GM23338 (cell line): ENCODE results near the gene EXOC4. TPM values are rescaled to one million over a fixed set of nuclear protein-coding genes. Genes with fewer than 3 reads are reported as not detected.
A peak's percentile ranks its signal among the peaks of the same experiment; 100 is the strongest.

ENCODE experiments used
- ATAC-seq: fragments of 200-7000 bp; cut with Tn5 transposase; 3 replicates; pipeline ENCODE4 v1.9.1; 2020
- DNase-seq: peaks from one replicate; pipeline ENCODE4 v3.0.0-alpha.2; 2015; ENCODE audit warnings: low spot score
- H2AFZ ChIP-seq: fragments of 200-600 bp; sonication (generic); 2 replicates; pipeline ENCODE4 v1.8.0; 2016; ENCODE audit warnings: antibody characterized with exemption, mild to moderate bottlenecking, moderate library complexity
- H3F3A ChIP-seq: fragments of 200-600 bp; sonication (generic); replicated peaks from 2 replicates; pipeline ENCODE4 v1.8.0; 2017; ENCODE audit warnings: antibody characterized with exemption, mixed run types, low read depth
- H3K27ac ChIP-seq: fragments of 200-600 bp; sonication (generic); 2 replicates; pipeline ENCODE4 v1.6.1; 2016; ENCODE audit warnings: low read depth
- H3K27me3 ChIP-seq: fragments of 200-600 bp; sonication (generic); 2 replicates; pipeline ENCODE4 v1.8.0; 2016; ENCODE audit warnings: mild to moderate bottlenecking, mixed run types, moderate library complexity; ENCODE audit not compliant: insufficient read depth
- H3K36me3 ChIP-seq: fragments of 200-600 bp; sonication (generic); 2 replicates; pipeline ENCODE4 v1.8.0; 2016; ENCODE audit warnings: mild to moderate bottlenecking; ENCODE audit not compliant: insufficient read depth
- H3K4me1 ChIP-seq: fragments of 200-600 bp; sonication (generic); 2 replicates; pipeline ENCODE4 v1.8.0; 2016; ENCODE audit warnings: mild to moderate bottlenecking, moderate library complexity; ENCODE audit not compliant: insufficient read depth
- H3K4me2 ChIP-seq: fragments of 200-600 bp; sonication (generic); 2 replicates; pipeline ENCODE4 v1.7.1; 2017; ENCODE audit warnings: mixed run types
- H3K4me3 ChIP-seq: fragments of 200-600 bp; sonication (generic); 2 replicates; pipeline ENCODE4 v1.6.1; 2016; ENCODE audit warnings: mixed run types
- H3K79me2 ChIP-seq: fragments of 200-600 bp; sonication (generic); replicated peaks from 2 replicates; pipeline ENCODE4 v1.8.0; 2017; ENCODE audit warnings: mild to moderate bottlenecking; ENCODE audit not compliant: insufficient read depth
- H3K9me2 ChIP-seq: fragments of 200-600 bp; sonication (generic); 2 replicates; pipeline ENCODE4 v1.8.0; 2017; ENCODE audit not compliant: insufficient read depth
- H4K20me1 ChIP-seq: fragments of 200-600 bp; sonication (generic); replicated peaks from 2 replicates; pipeline ENCODE4 v1.8.0; 2017; ENCODE audit warnings: mild to moderate bottlenecking; ENCODE audit not compliant: insufficient read depth
- H3K27ac Mint-ChIP-seq: 2 replicates; pipeline ENCODE4 v1.8.0; 2020; ENCODE audit warnings: inconsistent platforms, mild to moderate bottlenecking, moderate library complexity, mixed read lengths
- H3K27me3 Mint-ChIP-seq: 3 replicates; pipeline ENCODE4 v1.8.0; 2022; ENCODE audit warnings: low read depth, mild to moderate bottlenecking, moderate library complexity, mixed read lengths, inconsistent platforms; ENCODE audit not compliant: insufficient read depth, poor library complexity
- H3K36me3 Mint-ChIP-seq: 3 replicates; pipeline ENCODE4 v1.8.0; 2021; ENCODE audit warnings: low read depth, mild to moderate bottlenecking, inconsistent platforms, moderate library complexity, mixed read lengths
- H3K4me1 Mint-ChIP-seq: 3 replicates; pipeline ENCODE4 v1.8.0; 2020; ENCODE audit warnings: mild to moderate bottlenecking, inconsistent platforms, mixed read lengths
- H3K4me3 Mint-ChIP-seq: 3 replicates; pipeline ENCODE4 v1.8.0; 2021; ENCODE audit warnings: moderate library complexity, mild to moderate bottlenecking, inconsistent platforms, mixed read lengths
- H3K9me3 Mint-ChIP-seq: 3 replicates; pipeline ENCODE4 v1.8.0; 2020; ENCODE audit warnings: moderate library complexity, mild to moderate bottlenecking, inconsistent platforms, mixed read lengths
- CREB1 ChIP-seq: fragments of 250-450 bp; sonication (Bioruptor Pico); IDR thresholded peaks from 2 replicates; pipeline ENCODE4 v1.5.0; 2020; ENCODE audit warnings: low read depth, mild to moderate bottlenecking, moderate library complexity
- CTCF ChIP-seq, 2 experiments: fragments of 200-600 bp in 1 of 2; sonication (generic) in 1 of 2; conservative IDR thresholded peaks; 2 replicates each; pipeline versions ENCODE4 v1.5.1 to v1.6.1; 2016 to 2017; ENCODE audit warnings: antibody characterized with exemption in 2 of 2, low read depth in 2 of 2, mild to moderate bottlenecking in 2 of 2, moderate library complexity in 1 of 2
- ETS1 ChIP-seq: IDR thresholded peaks from 2 replicates; pipeline ENCODE4 v1.6.1; 2016; ENCODE audit warnings: antibody characterized with exemption
- EZH2 ChIP-seq: fragments of 200-600 bp; sonication (generic); IDR thresholded peaks from one replicate; pipeline ENCODE4 v1.8.0; 2017; ENCODE audit warnings: antibody characterized with exemption, mild to moderate bottlenecking, low read depth; ENCODE audit not compliant: unreplicated experiment
- NANOG ChIP-seq: IDR thresholded peaks from 2 replicates; pipeline ENCODE4 v1.6.1; 2016; ENCODE audit warnings: antibody characterized with exemption, borderline replicate concordance
- POLR2AphosphoS5 ChIP-seq: IDR thresholded peaks from 2 replicates; pipeline ENCODE4 v1.6.1; 2016; ENCODE audit warnings: antibody characterized with exemption, low read depth
- REST ChIP-seq: IDR thresholded peaks from one replicate; pipeline ENCODE4 v1.6.1; 2018; ENCODE audit warnings: antibody characterized with exemption; ENCODE audit not compliant: unreplicated experiment
- STAT1 ChIP-seq: IDR thresholded peaks from one replicate; pipeline ENCODE4 v1.6.1; 2016; ENCODE audit warnings: antibody characterized with exemption; ENCODE audit not compliant: unreplicated experiment
- ZNF114 ChIP-seq: fragments of 250-450 bp; sonication (Bioruptor Pico); IDR thresholded peaks from 2 replicates; pipeline ENCODE4 v1.5.0; 2020; ENCODE audit warnings: mild to moderate bottlenecking, moderate library complexity
- polyA plus RNA-seq: library from polyadenylated mRNA; unstranded; fragments of >200 nt; fragmentation: Nextera tagmentation; extraction: Ambion mirVana; gene quantifications from 2 replicates; pipeline ENCODE4 v1.2.1, GENCODE V29; 2016
- total RNA-seq: library from RNA; depleted of rRNA; stranded (reverse); fragments of >200 nt; shearing (Covaris generic); gene quantifications from 2 replicates; pipeline ENCODE4 v1.2.3, GENCODE V29; 2014

EXOC4 gene
- total and polyA plus RNA-seq, 2 experiments from 2014 or later, result 37.5 to 52.7 TPM

- TF ChIP-seq ZNF114 (no peak), CTCF (conservative IDR thresholded peaks at IDR 0.05; ENCODE audit: low read depth in 2 of 2) (peak; percentile 37 to 50)
- Histone ChIP-seq H4K20me1 (no peaks in the 10 kb centered on the region), H3F3A (no peaks in the 10 kb centered on the region), H3K79me2 (no peaks in the 10 kb centered on the region), H3K36me3 (no peaks in the 10 kb centered on the region), H3K27ac (no peak overlapping the region), H3K4me2 (no peak overlapping the region), H3K9me2 (peaks cover 2% of the 10 kb centered on the region; the same call in 1 of the 2 replicates), H3K4me3 (no peak overlapping the region), H3K4me1 (peaks cover 10% of the 10 kb centered on the region), H2AFZ (no peak overlapping the region), H3K27me3 (no peaks in the 10 kb centered on the region)
- ATAC-seq, result no peak
- Mint-ChIP-seq H3K27me3 (peaks cover 10% of the 10 kb centered on the region), H3K4me3 (no peak overlapping the region), H3K27ac (peak overlapping the region; percentile 25; the same call in 1 of the 2 replicates), H3K9me3 (peaks cover 14% of the 10 kb centered on the region; the same call in 2 of the 3 replicates), H3K36me3 (peaks cover 13% of the 10 kb centered on the region; the same call in 2 of the 3 replicates), H3K4me1 (peaks cover 29% of the 10 kb centered on the region)
- DNase-seq, result peak; percentile 21
Observed at GRCh38 chr7:133973710-133974109, 720.8 kb downstream of the EXOC4 start.

GRCh38 chr7:133975130-133975529, 722.3 kb downstream of the EXOC4 start:
- Histone ChIP-seq H3K27ac (no peak overlapping the region), H3K4me2 (no peak overlapping the region), H3K27me3 (no peaks in the 10 kb centered on the region), H3K4me1 (peaks cover 10% of the 10 kb centered on the region), H3K4me3 (no peak overlapping the region), H4K20me1 (no peaks in the 10 kb centered on the region), H3K36me3 (no peaks in the 10 kb centered on the region), H3K9me2 (no peaks in the 10 kb centered on the region), H2AFZ (no peak overlapping the region), H3F3A (no peaks in the 10 kb centered on the region), H3K79me2 (no peaks in the 10 kb centered on the region)
- no peak overlapping the region for H3K27ac Mint-ChIP-seq
- peaks cover 4% of the 10 kb centered on the region; the same call in 1 of the 3 replicates for H3K36me3 Mint-ChIP-seq
- DNase-seq, result no peak
- peaks cover 8% of the 10 kb centered on the region for H3K27me3 Mint-ChIP-seq
- no peak for ATAC-seq
- no peak overlapping the region for H3K4me3 Mint-ChIP-seq
- H3K9me3 Mint-ChIP-seq, result peaks cover 6% of the 10 kb centered on the region; the same call in 1 of the 3 replicates
- H3K4me1 Mint-ChIP-seq, result peaks cover 37% of the 10 kb centered on the region
- TF ChIP-seq CREB1 (no peak), ZNF114 (no peak), CTCF (conservative IDR thresholded peaks at IDR 0.05; ENCODE audit: low read depth in 2 of 2) (no peak), ETS1 (no peak), REST (no peak), STAT1 (no peak), NANOG (no peak), EZH2 (no peak), POLR2AphosphoS5 (no peak)
